GM19099 (cell line): Measurements from ENCODE around the gene TMEM233.

Experiments used
- POLR2A ChIP-seq: IDR thresholded peaks from 3 replicates; pipeline ENCODE4 v1.6.1; 2011; ENCODE audit warnings: low read depth; ENCODE audit not compliant: insufficient read length; ENCODE audit errors: extremely low read depth

Gene TMEM233

DNA sequence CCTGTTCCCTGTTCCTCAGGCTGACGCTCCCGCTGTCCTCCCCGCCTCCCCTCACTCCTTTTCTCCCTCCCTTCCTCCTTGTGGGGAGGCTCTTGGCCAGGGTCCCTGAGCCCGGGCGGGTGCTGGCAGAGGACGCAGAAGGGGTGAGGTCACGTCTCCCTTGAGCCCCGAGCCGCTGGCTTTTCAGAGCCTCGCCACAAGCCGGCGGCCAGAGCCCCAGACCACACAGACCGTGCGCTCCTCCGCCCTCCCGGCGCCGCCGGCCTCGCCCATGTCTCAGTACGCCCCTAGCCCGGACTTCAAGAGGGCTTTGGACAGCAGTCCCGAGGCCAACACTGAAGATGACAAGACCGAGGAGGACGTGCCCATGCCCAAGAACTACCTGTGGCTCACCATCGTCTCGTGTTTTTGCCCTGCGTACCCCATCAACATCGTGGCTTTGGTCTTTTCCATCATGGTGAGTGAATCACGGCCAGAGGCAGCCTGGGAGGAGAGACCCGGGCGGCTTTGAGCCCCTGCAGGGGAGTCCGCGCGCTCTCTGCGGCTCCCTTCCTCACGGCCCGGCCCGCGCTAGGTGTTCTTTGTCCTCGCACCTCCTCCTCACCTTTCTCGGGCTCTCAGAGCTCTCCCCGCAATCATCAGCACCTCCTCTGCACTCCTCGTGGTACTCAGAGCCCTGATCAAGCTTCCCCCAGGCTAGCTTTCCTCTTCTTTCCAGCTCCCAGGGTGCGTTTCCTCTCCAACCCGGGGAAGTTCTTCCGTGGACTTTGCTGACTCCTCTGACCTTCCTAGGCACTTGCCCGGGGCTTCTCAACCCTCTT is at the start of gene TMEM233:
Gene TMEM233 (plus strand): TSS at position 197 of the 821 bp plus-strand sequence. CDS start 75 bp downstream, at position 272.
- no peak for TF ChIP-seq POLR2A

DNA sequence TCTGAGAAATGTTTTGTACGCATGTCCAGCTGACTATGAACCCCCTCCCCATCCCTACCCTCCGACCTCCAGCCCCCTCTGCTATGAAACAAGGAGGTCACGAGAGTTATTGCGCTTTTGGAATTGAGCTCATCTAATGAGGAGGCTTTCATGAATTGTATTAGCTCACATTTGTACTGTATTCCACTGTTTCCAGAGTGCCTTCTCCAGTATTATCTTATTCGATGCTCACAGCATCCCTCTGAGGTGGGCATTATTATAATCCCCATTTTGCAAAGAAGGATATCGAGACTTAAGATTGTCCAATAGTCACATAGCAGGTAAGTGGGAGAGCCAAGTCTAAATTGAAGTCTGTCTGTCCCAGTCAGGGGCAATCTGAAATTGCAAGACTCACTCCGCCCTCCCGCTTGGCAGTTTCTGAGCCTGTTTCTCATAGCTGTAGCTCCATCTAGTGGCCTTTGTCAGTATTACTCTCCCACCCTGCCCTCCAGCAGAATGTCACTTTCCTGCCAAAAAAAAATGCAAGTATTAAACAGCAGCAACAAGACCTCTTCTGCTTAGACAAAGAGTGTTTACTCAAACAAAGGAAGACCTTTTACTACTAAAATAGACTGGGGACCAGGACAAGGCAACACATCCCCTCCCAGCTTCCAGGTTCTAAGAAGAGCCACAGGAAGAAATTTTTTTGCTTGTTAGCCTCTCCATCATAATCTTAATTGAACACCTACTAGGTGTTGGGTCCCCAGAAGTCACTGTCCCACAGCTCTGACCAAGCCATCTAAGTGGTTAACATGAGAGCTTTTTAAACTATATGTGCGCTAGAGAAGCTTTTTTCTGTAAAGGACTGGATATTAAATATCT is 48.6 kb upstream of the TMEM233 start:
- no peak for TF ChIP-seq POLR2A

DNA sequence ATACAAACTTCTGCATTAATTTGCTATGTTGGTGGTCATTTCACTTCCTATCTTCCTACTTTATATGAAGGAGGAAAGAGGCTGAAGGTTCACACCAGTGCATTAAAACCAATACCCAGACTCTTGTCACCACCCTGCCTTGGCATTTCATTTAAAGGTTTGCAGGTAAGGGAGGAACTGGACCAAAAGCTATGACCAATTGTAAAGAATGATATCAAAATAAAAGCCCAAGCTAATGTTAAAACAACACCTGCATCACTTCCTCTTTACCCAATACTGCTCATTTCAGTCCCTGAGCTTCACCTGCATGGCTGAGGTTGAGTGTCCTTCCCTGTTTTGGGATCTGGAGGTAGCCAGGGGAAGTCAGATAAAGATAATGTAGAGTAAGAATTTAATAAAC is 47.2 kb upstream of the TMEM233 start:
- no peak for TF ChIP-seq POLR2A

DNA sequence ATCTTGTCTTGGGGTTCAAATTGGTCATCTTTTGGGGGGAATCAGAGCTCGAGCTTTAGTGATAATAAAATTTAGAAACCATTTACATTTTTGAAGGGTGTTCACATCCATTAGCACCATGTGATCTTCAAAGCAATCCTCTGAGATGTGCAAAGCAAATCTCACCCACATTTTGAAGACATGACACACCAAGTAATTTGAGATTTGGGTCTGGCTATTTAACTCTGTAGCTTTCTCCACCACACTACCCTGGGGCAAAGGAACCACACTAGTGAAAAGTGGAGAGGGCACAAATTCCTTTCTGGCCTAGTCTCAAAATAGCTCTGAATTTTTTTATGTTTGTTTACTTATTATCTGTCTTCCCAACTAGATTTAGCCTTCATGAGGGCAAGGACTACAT is 46.6 kb upstream of the TMEM233 start:
- TF ChIP-seq POLR2A = no peak

DNA sequence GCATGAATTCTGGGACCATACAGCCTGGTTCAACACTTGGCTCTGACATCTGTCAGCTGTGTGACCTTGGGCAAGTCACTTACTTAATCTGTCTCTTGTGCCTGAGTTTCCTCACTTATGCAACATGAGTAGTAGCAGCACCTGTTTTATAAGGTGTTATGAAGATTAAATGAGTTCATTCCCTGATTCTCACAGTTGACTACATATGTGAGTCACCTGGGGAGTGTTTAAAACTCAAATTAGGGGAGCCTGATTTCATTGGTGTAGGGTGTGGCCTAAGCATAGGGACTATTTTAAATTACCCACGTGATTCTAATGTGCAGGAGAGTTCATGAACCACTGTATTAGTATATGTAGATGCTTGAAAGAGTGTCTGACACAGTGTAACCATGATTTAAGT is 36.7 kb upstream of the TMEM233 start:
- TF ChIP-seq POLR2A = no peak

DNA sequence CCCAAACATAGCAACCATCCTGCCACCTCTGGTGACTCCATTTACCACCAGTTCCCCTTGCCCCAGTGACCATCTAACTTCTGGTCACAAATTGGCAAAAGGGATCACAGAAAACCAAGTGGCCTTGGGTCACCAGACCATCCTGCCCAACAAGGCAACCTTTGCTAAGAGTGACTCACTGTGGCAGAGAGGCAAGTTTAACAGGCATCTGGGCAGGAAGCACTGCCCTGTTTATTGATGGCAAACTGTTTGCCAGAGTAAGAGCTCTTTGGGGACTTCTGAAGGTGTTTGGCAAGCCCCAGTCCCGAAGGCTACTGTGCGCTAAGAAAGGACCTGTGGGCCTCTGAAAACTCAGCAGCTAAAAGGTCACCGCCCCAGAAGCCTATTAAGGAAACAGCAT is 28.2 kb upstream of the TMEM233 start:
- TF ChIP-seq POLR2A = no peak

DNA sequence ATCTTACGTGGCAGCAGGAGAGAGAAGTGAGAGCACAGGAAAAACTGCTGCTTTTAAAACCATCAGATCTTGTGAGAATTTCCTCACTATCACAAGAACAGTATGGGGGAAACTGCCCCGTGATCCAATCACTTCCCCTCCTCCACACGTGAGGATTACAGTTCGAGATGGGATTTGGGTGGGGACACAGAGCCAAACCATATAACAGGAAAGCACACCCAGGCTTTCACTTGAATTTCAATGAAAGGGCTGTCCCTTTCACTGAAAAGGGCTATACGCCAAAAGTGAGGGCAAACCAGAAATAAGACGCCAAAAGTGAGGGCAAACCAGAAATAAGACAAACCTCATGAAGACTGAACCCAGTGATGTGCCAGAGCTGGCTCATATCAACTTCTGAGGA is 22.8 kb upstream of the TMEM233 start:
- no peak for TF ChIP-seq POLR2A

DNA sequence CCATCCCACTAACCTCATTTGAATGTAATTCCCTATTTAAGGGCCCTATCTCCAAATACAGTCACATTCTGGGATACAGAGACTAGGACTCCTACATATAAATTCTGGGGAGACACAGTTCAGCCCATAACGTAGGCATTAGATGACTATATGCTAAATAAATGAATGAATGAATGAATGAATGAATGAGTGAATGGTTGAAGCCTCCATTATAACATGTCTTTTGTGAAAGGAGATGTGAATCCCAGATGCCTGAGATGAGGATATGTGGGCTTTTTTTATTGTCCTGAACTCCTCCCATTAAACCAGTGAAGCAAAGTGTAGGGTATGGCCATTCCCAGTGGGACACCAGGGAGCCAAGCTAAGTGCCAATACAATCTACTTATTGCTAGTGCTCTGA is 20.5 kb upstream of the TMEM233 start:
- TF ChIP-seq POLR2A = no peak

DNA sequence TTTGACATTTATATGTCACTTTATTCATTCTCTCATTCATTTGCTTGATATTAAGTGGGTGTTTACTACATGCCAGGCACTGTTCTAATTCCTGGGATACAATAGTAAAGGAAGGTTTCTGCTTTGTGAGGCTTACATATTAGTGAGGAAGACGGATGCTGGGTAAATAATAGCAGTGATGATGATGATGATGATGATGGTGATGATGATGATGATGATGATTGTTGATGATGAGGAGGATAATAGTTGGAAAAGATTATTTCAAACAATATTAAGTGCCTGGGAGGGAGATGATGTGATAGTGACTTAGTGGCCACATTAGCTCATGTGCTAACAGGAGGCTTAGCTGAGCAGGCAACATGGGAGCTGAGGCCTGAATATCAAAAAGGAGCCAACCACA is 19.3 kb upstream of the TMEM233 start:
- TF ChIP-seq POLR2A = no peak

DNA sequence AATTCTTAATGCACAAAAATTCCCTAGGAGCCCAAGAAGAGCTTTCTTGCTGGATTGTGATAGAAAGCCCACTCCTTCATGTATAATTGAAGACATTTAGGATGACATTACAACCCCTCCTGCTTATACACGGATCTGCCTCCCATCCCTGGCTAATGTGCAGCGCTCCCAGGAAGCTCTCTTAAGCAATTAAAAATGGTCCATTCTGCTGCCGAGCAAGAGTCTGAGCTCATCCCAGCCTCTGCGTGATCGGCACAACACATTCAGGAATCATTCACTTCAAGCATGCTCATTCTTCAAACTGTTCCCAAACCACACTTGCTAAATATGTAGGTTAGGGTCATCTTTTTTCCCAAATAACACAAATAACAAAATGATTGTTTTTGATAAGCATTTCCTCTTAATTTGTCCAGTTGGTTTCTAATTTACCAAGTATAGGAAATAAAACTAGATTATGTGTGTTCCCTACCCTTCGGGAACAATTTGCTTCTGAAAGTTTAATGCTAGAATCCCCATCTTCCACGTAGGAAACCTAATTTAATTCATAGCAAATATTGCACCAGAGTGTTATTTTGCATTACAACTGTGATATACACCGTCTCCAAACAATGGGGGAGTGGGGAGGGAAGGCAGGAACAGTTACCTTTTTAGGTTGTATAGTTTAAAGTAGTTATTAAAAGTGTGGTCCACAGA is 17.3 kb upstream of the TMEM233 start:
- TF ChIP-seq POLR2A = no peak

DNA sequence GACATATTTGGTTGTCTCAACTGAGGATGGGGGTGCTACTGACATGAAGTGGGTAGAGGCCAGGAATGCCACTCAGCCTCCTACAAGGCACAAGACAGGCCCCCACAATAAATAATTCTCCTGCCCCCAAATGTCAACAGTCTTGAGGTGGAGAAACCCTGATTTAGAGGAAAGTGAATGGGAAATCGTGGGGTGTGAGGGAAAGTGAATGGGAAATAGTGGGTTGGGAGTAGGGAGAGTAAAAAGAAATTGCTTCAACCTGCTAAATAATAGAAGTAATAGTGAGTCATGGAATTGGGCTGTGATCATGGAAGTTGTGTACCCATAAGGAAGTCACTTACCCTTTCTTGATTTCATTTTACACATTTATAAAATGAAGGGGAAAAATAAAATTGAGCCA is 16.7 kb upstream of the TMEM233 start:
- TF ChIP-seq POLR2A = no peak

DNA sequence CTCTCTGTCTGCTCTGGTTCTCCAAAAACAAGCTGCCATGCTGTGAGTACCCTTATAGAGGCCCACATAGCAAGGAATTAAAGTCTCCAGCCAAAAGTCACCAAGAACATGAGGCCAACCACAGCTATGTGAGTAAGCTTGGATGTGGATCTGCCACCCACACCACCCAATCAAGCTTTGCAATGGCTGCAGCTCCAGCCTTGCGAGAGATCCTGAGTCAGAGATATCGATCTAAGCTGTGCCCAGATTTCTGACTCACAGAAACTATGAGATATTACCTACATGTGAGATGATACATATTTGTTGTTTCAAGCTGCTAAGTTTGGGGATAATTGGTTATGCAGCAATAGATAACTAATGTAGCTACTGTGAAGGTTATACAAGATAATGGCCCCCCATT is 15.5 kb upstream of the TMEM233 start:
- TF ChIP-seq POLR2A = no peak

DNA sequence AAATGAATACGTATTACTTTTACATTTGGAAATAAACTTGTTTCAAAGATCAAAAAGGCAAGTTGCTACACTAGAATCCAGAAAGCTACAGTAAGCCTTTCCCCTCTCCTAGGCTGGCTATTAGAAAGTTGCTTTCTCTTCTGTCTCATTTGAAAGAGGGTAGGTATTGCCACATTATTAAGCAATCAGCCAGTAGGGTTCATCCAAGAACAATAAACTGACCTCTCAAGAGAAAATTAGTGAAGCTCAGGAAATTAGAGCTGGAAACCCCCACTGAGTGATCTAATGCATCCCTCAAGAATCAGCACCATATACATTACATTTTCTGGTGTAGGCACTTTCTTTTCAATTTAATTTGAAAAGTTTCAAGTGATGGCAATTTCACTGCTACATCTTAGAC is 4.5 kb upstream of the TMEM233 start:
- no peak for TF ChIP-seq POLR2A

DNA sequence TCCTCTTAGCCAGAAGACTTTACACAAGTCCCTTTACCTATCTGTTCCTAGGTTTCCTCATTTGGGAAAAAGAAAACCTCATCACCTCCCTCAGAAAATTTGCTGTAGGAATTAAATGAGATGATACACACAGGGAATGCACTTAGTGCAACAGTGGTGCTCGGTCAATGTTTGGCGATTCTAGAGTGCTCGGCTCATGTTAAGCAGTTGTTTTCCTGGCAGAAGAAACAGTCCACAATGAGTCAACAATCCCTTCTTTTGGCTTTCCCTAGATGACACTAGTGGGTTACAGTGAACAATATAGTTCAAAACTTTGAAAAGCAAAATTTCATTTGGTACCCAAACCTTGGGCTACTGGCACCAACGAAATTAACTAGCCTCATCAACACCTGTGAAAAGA is 3.9 kb upstream of the TMEM233 start:
- TF ChIP-seq POLR2A = no peak

DNA sequence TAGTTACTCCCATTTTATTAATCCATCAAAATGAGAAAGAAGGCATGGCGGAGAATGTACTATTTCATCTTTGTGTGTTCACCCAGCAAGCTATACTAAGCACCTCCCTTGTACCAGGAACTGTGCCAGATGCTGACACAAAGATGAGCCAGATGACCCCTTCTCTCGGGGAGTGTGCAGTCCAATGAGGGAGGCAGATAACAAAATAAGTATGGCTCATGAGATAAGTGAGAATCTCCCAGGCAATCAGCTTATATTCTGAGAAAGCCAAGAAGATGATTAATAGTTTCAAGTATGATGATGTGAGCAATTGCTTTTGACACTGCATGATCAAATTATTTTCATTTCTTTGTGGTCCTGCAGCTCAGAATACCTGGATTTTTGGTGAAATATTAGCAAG is 1.3 kb upstream of the TMEM233 start:
- TF ChIP-seq POLR2A = no peak

DNA sequence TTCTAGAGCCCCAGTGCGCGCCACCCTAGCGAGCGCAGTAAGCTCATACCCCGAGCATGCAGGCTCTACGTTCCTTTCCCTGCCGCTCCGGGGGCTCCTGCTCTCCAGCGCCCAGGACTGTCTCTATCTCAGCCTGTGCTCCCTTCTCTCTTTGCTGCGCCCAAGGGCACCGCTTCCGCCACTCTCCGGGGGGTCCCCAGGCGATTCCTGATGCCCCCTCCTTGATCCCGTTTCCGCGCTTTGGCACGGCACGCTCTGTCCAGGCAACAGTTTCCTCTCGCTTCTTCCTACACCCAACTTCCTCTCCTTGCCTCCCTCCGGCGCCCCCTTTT is 791 bp downstream of the TMEM233 start:
- TF ChIP-seq POLR2A = no peak

DNA sequence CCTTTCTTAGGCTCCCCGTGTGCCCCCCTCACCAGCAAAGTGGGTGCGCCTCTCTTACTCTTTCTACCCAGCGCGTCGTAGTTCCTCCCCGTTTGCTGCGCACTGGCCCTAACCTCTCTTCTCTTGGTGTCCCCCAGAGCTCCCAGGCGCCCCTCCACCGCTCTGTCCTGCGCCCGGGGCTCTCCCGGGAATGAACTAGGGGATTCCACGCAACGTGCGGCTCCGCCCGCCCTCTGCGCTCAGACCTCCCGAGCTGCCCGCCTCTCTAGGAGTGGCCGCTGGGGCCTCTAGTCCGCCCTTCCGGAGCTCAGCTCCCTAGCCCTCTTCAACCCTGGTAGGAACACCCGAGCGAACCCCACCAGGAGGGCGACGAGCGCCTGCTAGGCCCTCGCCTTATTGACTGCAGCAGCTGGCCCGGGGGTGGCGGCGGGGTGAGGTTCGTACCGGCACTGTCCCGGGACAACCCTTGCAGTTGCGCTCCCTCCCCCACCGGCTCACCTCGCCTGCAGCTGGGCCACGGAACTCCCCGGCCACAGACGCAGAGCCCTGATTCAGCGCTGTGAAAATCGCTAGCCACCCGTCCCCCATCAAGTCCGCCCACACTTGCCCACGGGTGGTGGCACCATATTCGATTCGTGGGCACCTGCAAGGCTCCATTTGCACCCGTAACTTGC is 1.3 kb downstream of the TMEM233 start:
- no peak for TF ChIP-seq POLR2A
